Endothelial cell of umbilical vein (primary cell): ENCODE results near the gene CLCN3. TPM values are rescaled to one million over a fixed set of nuclear protein-coding genes. Genes with fewer than 3 reads are reported as not detected.

Experiments used
- BruUV-seq: library from RNA; stranded (reverse); fragments of 400-500 nt; replicated peaks from 2 replicates; lab custom pipeline; 2021; lab: Mats Ljungman, UMichigan
- CTCF ChIA-PET: fragments of 300-600, 350-600 bp; sonication (Branson Sonifier 250); formaldehyde crosslinking; loops from one replicate; lab custom pipeline; 2021; ENCODE audit warnings: antibody characterized with exemption, inconsistent platforms; lab: Charles Lee
- POLR2A ChIA-PET: fragments of 300-600, 350-600 bp; sonication (Branson Sonifier 250); formaldehyde crosslinking; loops from one replicate; lab custom pipeline; 2021; ENCODE audit warnings: antibody characterized with exemption, inconsistent platforms; lab: Charles Lee
- DNase-seq: peaks from one replicate; pipeline ENCODE4 v3.0.0-alpha.2; 2011; ENCODE audit warnings: low read depth, low spot score
- FAIRE-seq: peaks from 2 replicates; lab custom pipeline; 2011; peaks lifted over from hg19 to GRCh38; lab: Jason Lieb, UNC
- H2AFZ ChIP-seq: 2 replicates; pipeline ENCODE4 v1.6.0; 2012; ENCODE audit warnings: low read depth, low read length, control low read depth, inconsistent platforms
- H3K27ac ChIP-seq: 2 replicates; pipeline ENCODE4 v1.5.1; 2011; ENCODE audit warnings: low read depth, mild to moderate bottlenecking, control low read depth, low read length, moderate library complexity; ENCODE audit not compliant: insufficient read depth
- H3K27me3 ChIP-seq, 2 experiments: 2 replicates each; pipeline versions ENCODE4 v1.6.0 to v1.6.1; 2011; ENCODE audit warnings: low read length in 2 of 2, mixed read lengths in 1 of 2; ENCODE audit not compliant: control insufficient read depth in 2 of 2, insufficient read depth in 2 of 2
- H3K36me3 ChIP-seq, 2 experiments: 2 replicates in 1 of 2; 3 replicates in 1 of 2; pipeline ENCODE4 v1.5.1; 2011; ENCODE audit warnings: low read length in 2 of 2, mild to moderate bottlenecking in 1 of 2, moderate library complexity in 1 of 2; ENCODE audit not compliant: control insufficient read depth in 2 of 2, insufficient read depth in 2 of 2; ENCODE audit errors: extremely low read depth in 1 of 2
- H3K4me1 ChIP-seq: 3 replicates; pipeline ENCODE4 v1.5.1; 2011; ENCODE audit warnings: mild to moderate bottlenecking, low read length; ENCODE audit not compliant: control insufficient read depth, insufficient read depth; ENCODE audit errors: extremely low read depth
- H3K4me2 ChIP-seq: 2 replicates; pipeline ENCODE4 v1.6.1; 2011; ENCODE audit warnings: low read length, control low read depth, mixed read lengths; ENCODE audit not compliant: insufficient read depth
- H3K4me3 ChIP-seq, 3 experiments: fragments of 200-600 bp in 1 of 3; sonication (generic), shearing (Covaris generic) in 1 of 3; replicated peaks in 1 of 3; 2 replicates each; pipeline ENCODE4 v1.5.1; 2011 to 2016; ENCODE audit warnings: control low read depth in 3 of 3, low read length in 3 of 3, mild to moderate bottlenecking in 2 of 3, inconsistent platforms in 1 of 3, low read depth in 1 of 3, moderate library complexity in 1 of 3; ENCODE audit not compliant: insufficient read depth in 1 of 3
- H3K79me2 ChIP-seq: 2 replicates; pipeline ENCODE4 v1.6.0; 2012; ENCODE audit warnings: low read length, inconsistent platforms; ENCODE audit not compliant: control insufficient read depth, insufficient read depth
- H3K9ac ChIP-seq: replicated peaks from 2 replicates; pipeline ENCODE3; 2011; ENCODE audit warnings: low read length, control low read depth; ENCODE audit not compliant: insufficient read depth; ENCODE audit errors: extremely low read depth
- H3K9me1 ChIP-seq: replicated peaks from 3 replicates; pipeline ENCODE4 v1.6.0; 2011; ENCODE audit warnings: mild to moderate bottlenecking, low read length; ENCODE audit not compliant: control insufficient read depth, insufficient read depth; ENCODE audit errors: extremely low read depth
- H3K9me3 ChIP-seq: replicated peaks from 2 replicates; pipeline ENCODE4 v1.5.1; 2012; ENCODE audit warnings: low read length, inconsistent platforms; ENCODE audit not compliant: control insufficient read depth, insufficient read depth
- H4K20me1 ChIP-seq: replicated peaks from 2 replicates; pipeline ENCODE3; 2011; ENCODE audit warnings: mild to moderate bottlenecking, low read length; ENCODE audit not compliant: control insufficient read depth, insufficient read depth; ENCODE audit errors: extremely low read depth
- CTCF ChIP-seq, 2 donors: IDR thresholded peaks; 1 replicate in 1 of 2; 2 replicates in 1 of 2; pipeline ENCODE4 v1.5.1; 2011; ENCODE audit warnings: low read length in 2 of 2, mild to moderate bottlenecking in 2 of 2, moderate library complexity in 2 of 2, control low read depth in 1 of 2, inconsistent platforms in 1 of 2, low read depth in 1 of 2; ENCODE audit not compliant: insufficient read depth in 1 of 2; ENCODE audit errors: extremely low read depth in 1 of 2
- EZH2 ChIP-seq: IDR thresholded peaks from 2 replicates; pipeline ENCODE4 v1.6.1; 2012; ENCODE audit warnings: borderline replicate concordance, low read depth, mild to moderate bottlenecking, moderate library complexity, low read length, inconsistent platforms; ENCODE audit not compliant: severe bottlenecking
- FOS ChIP-seq: IDR thresholded peaks from 2 replicates; pipeline ENCODE4 v1.6.1; 2011; ENCODE audit warnings: mild to moderate bottlenecking, low read length, moderate library complexity, borderline replicate concordance; ENCODE audit not compliant: insufficient read depth
- GATA2 ChIP-seq: IDR thresholded peaks from 2 replicates; pipeline ENCODE4 v1.7.0; 2011; ENCODE audit warnings: low read depth, mild to moderate bottlenecking, moderate library complexity, mixed read lengths, low read length; ENCODE audit not compliant: insufficient read length, insufficient read depth
- JUN ChIP-seq: IDR thresholded peaks from 2 replicates; pipeline ENCODE4 v1.6.1; 2011; ENCODE audit warnings: borderline replicate concordance, low read depth; ENCODE audit not compliant: insufficient read length, insufficient read depth
- MAX ChIP-seq: IDR thresholded peaks from 2 replicates; pipeline ENCODE4 v1.6.1; 2011; ENCODE audit not compliant: insufficient read depth, insufficient read length
- MYC ChIP-seq: IDR thresholded peaks from one replicate; pipeline ENCODE4 v1.6.1; 2011; ENCODE audit warnings: mild to moderate bottlenecking, low read depth, low read length
- POLR2A ChIP-seq: IDR thresholded peaks from 2 replicates; pipeline ENCODE4 v1.6.1; 2012; ENCODE audit warnings: low read depth, mild to moderate bottlenecking, control low read depth, low read length
- POLR2AphosphoS5 ChIP-seq: IDR thresholded peaks from 2 replicates; pipeline ENCODE4 v1.6.1; 2012; ENCODE audit warnings: low read depth, mild to moderate bottlenecking, control low read depth, low read length, moderate library complexity; ENCODE audit not compliant: insufficient read depth
- dilution Hi-C: fragments of 300-500 bp; cut with MboI; formaldehyde crosslinking; loops from one replicate; pipeline ENCODE4 v1.15.0; 2019; ENCODE audit warnings: low sequenced_read_pairs; ENCODE audit not compliant: extremely low pct_ligation_motif_present
- intact Hi-C: fragments of 100-400 bp; cut with micrococcal nuclease; formaldehyde crosslinking; loops from one replicate; pipeline ENCODE4 v1.10.0; 2022
- polyA plus RNA-seq, 4 experiments: library from polyadenylated mRNA; depleted of rRNA in 3 of 4; stranded (reverse) in 3 of 4; unstranded in 1 of 4; fragments of >200 nt; gene quantifications; 2 replicates each; pipeline versions ENCODE4 v1.2.1 to v1.2.3, GENCODE V29; 2011 to 2012; ENCODE audit warnings: missing spikeins in 1 of 4
- total RNA-seq: library from RNA; stranded (reverse); gene quantifications from 2 replicates; pipeline ENCODE4 v1.2.3, GENCODE V29; 2021

CLCN3 gene
- total and polyA plus RNA-seq, 2 donors (not counting 3 experiments of a cell fraction or from before 2014, with no cell fraction given) = 16.5 to 51.4 TPM

- TF ChIP-seq POLR2AphosphoS5 (no peak), GATA2 (no peak), EZH2 (no peak), JUN (no peak), MAX (no peak), CTCF (IDR thresholded peaks at IDR 0.05; ENCODE audit: extremely low read depth in 1 of 2, insufficient read depth in 1 of 2, low read depth in 1 of 2, low read length in 2 of 2) (no peak), FOS (no peak), MYC (no peak), POLR2A (no peak)
- no peak for FAIRE-seq
- no peak for DNase-seq
- POLR2A ChIA-PET = no interaction called here
- no peaks in the 10 kb centered on the region for H4K20me1 ChIP-seq
- no peaks in the 10 kb centered on the region for H3K36me3 ChIP-seq
- no peak overlapping the region for H3K4me2 ChIP-seq
- CTCF ChIA-PET = no interaction called here
- peaks cover 4% of the 10 kb centered on the region for H3K4me1 ChIP-seq
- no peak overlapping the region for H3K9ac ChIP-seq
- no peaks in the 10 kb centered on the region for H3K9me3 ChIP-seq
- no peak overlapping the region for H2AFZ ChIP-seq
- no peak overlapping the region for H3K4me3 ChIP-seq
- intact Hi-C loops (no loop called here), dilution Hi-C loops (no loop called here)
- no peak overlapping the region for H3K27ac ChIP-seq
- BruUV-seq = no TSS peak
- H3K27me3 ChIP-seq = no peaks in the 10 kb centered on the region
- no peaks in the 10 kb centered on the region for H3K79me2 ChIP-seq
- H3K9me1 ChIP-seq = no peaks in the 10 kb centered on the region
Observed at GRCh38 chr4:169601016-169601771, 19.2 kb upstream of the CLCN3 start.
